ENCODE data around the gene PON3.
A peak's percentile ranks its signal among the peaks of the same experiment; 100 is the strongest.

PON3 gene

GRCh38 chr7:95434557-95435421 is 38.6 kb upstream of the PON3 start, which contains the start of gene PON2 (continued):
- no peak for TF ChIP-seq GLI4 (tag by site-specific recombination; IDR thresholded peaks at IDR 0.05)

- Histone ChIP-seq H3K4me3 (ENCODE audit: low read depth, low read length) (peak overlapping the region; percentile 72), H3K36me3 (ENCODE audit: control insufficient read depth in 2 of 2, insufficient read depth in 1 of 2, low read length in 2 of 2) (no peaks in the 10 kb centered on the region), H3K4me1 (ENCODE audit: control insufficient read depth, insufficient read depth, low read length) (no peaks in the 10 kb centered on the region), H3K9me3 (ENCODE audit: control insufficient read depth, insufficient read depth, low read depth, low read length) (no peaks in the 10 kb centered on the region), H3K27ac (ENCODE audit: extremely low read depth, low read depth, low read length) (peak overlapping the region; percentile 83; the same call in 1 of the 2 replicates)
- CTCF ChIA-PET, result interaction anchor here (0.6 to 1.6 kb wide), 2 partner anchors 43 to 75 kb away, joined by 3 to 4 read pairs; no protein-coding TSS in a partner anchor
- TF ChIP-seq MEIS1 (CRISPR knock-in tag; IDR thresholded peaks at IDR 0.05; ENCODE audit: borderline replicate concordance) (no peak), ZNF121 (tag by site-specific recombination; IDR thresholded peaks at IDR 0.05) (peak; percentile 93)
- POLR2A ChIA-PET, result interaction anchor here (0.6 to 1.0 kb wide), 2 partner anchors 12 to 1716 kb away, joined by 3 read pairs; no protein-coding TSS in a partner anchor
These were observed 37.9 kb upstream of the PON3 start for GRCh38 chr7:95433952-95434556.

GRCh38 chr7:95433129-95433528 is 37.0 kb upstream of the PON3 start:
- ChIA-PET CTCF (no interaction called here), POLR2A (no interaction called here)
- no peak overlapping the region for H3K27ac ChIP-seq (ENCODE audit: extremely low read depth, low read depth, low read length)
- H3K4me3 ChIP-seq (ENCODE audit: low read depth, low read length), result no peak overlapping the region
- no peaks in the 10 kb centered on the region for H3K36me3 ChIP-seq (ENCODE audit: control insufficient read depth in 2 of 2, insufficient read depth in 1 of 2, low read length in 2 of 2)
- peak; percentile 54; the same call in 1 of the 2 replicates for TF ChIP-seq ZNF121 (tag by site-specific recombination; IDR thresholded peaks at IDR 0.05)
- no peak for TF ChIP-seq ZNF10 (tag by site-specific recombination; IDR thresholded peaks at IDR 0.05)
- no peaks in the 10 kb centered on the region for H3K9me3 ChIP-seq (ENCODE audit: control insufficient read depth, insufficient read depth, low read depth, low read length)
- H3K4me1 ChIP-seq (ENCODE audit: control insufficient read depth, insufficient read depth, low read length), result no peaks in the 10 kb centered on the region

- no peak overlapping the region for H3K4me3 ChIP-seq (ENCODE audit: low read depth, low read length)
- TF ChIP-seq ZNF112 (tag by site-specific recombination; IDR thresholded peaks at IDR 0.05) (no peak), GLIS1 (tag by site-specific recombination; IDR thresholded peaks at IDR 0.05) (no peak), ZNF701 (tag by site-specific recombination; IDR thresholded peaks at IDR 0.05) (no peak), ZNF223 (tag by site-specific recombination; IDR thresholded peaks at IDR 0.05) (no peak), BCL6B (tag by site-specific recombination; IDR thresholded peaks at IDR 0.05) (no peak), ZSCAN16 (tag by site-specific recombination; IDR thresholded peaks at IDR 0.05) (no peak), ZNF248 (tag by site-specific recombination; IDR thresholded peaks at IDR 0.05) (no peak), ZNF184 (tag by site-specific recombination; IDR thresholded peaks at IDR 0.05) (no peak), BCL11A (tag by site-specific recombination; IDR thresholded peaks at IDR 0.05; ENCODE audit: low read depth) (no peak), ZNF518A (tag by site-specific recombination; conservative IDR thresholded peaks at IDR 0.05; ENCODE audit: low read depth) (no peak), ZNF324 (tag by site-specific recombination; IDR thresholded peaks at IDR 0.05) (no peak), ZNF548 (tag by site-specific recombination; IDR thresholded peaks at IDR 0.05) (no peak), ZBTB49 (tag by site-specific recombination; IDR thresholded peaks at IDR 0.05; ENCODE audit: low read depth) (no peak), ZNF211 (tag by site-specific recombination; IDR thresholded peaks at IDR 0.05; ENCODE audit: low read depth) (no peak)
- no peaks in the 10 kb centered on the region for H3K9me3 ChIP-seq (ENCODE audit: control insufficient read depth, insufficient read depth, low read depth, low read length)
- CTCF ChIA-PET, result interaction anchor here (0.8 kb wide), 1 partner anchor 15 kb away, joined by 3 read pairs; no protein-coding TSS in a partner anchor
- no peaks in the 10 kb centered on the region for H3K36me3 ChIP-seq (ENCODE audit: control insufficient read depth in 2 of 2, insufficient read depth in 1 of 2, low read length in 2 of 2)
- POLR2A ChIA-PET, result no interaction called here
- no peaks in the 10 kb centered on the region for H3K4me1 ChIP-seq (ENCODE audit: control insufficient read depth, insufficient read depth, low read length)
- no peak overlapping the region for H3K27ac ChIP-seq (ENCODE audit: extremely low read depth, low read depth, low read length)
These were observed 36.4 kb upstream of the PON3 start for GRCh38 chr7:95432606-95433005.

Data from HEK293 (cell line).